ENCODE measurements around the gene MFAP3L. TPM values are rescaled to one million over a fixed set of nuclear protein-coding genes. Genes with fewer than 3 reads are reported as not detected.

MFAP3L gene
- total and polyA plus RNA-seq, 2 donors (not counting 3 experiments of a cell fraction or from before 2014, with no cell fraction given), result 0.22 to 0.23 TPM

GRCh38 chr4:169996379-169997240 is 29.6 kb downstream of the MFAP3L start:
- H3K79me2 ChIP-seq (ENCODE audit: control insufficient read depth, insufficient read depth, low read length), result no peaks in the 10 kb centered on the region
- no peaks in the 10 kb centered on the region for H3K9me1 ChIP-seq (replicated peaks; ENCODE audit: control insufficient read depth, extremely low read depth, insufficient read depth, low read length)
- H3K9ac ChIP-seq (replicated peaks; ENCODE audit: extremely low read depth, insufficient read depth, low read length), result no peak overlapping the region
- no peaks in the 10 kb centered on the region for H3K36me3 ChIP-seq (ENCODE audit: control insufficient read depth in 2 of 2, extremely low read depth in 1 of 2, insufficient read depth in 2 of 2, low read length in 2 of 2)
- intact Hi-C loops (cut with micrococcal nuclease) (no loop called here), dilution Hi-C loops (cut with MboI; ENCODE audit: extremely low pct_ligation_motif_present, low sequenced_read_pairs) (no loop called here)
- ChIA-PET POLR2A (no interaction called here), CTCF (no interaction called here)
- H2AFZ ChIP-seq (ENCODE audit: low read depth, low read length), result no peak overlapping the region
- H3K9me3 ChIP-seq (replicated peaks; ENCODE audit: control insufficient read depth, insufficient read depth, low read length), result no peaks in the 10 kb centered on the region
- no peak overlapping the region for H3K4me3 ChIP-seq (replicated peaks in 1 of 3; ENCODE audit: insufficient read depth in 1 of 3, low read depth in 1 of 3, low read length in 3 of 3)
- no peak for TF ChIP-seq CTCF (IDR thresholded peaks at IDR 0.05; ENCODE audit: extremely low read depth in 1 of 2, insufficient read depth in 1 of 2, low read depth in 1 of 2, low read length in 2 of 2)
- TF ChIP-seq POLR2AphosphoS5 (IDR thresholded peaks at IDR 0.05; ENCODE audit: insufficient read depth, low read depth, low read length), result no peak
- TF ChIP-seq MYC (IDR thresholded peaks at IDR 0.05; ENCODE audit: low read depth, low read length), result no peak
- TF ChIP-seq FOS (IDR thresholded peaks at IDR 0.05; ENCODE audit: borderline replicate concordance, insufficient read depth, low read length), result no peak
- H3K27ac ChIP-seq (ENCODE audit: insufficient read depth, low read depth, low read length), result no peak overlapping the region
- no peak for DNase-seq (ENCODE audit: low read depth, low spot score)
- no peaks in the 10 kb centered on the region for H3K27me3 ChIP-seq (ENCODE audit: control insufficient read depth in 2 of 2, insufficient read depth in 2 of 2, low read length in 2 of 2)
- FAIRE-seq, result no peak
- no peaks in the 10 kb centered on the region for H3K4me1 ChIP-seq (ENCODE audit: control insufficient read depth, extremely low read depth, insufficient read depth, low read length)
- H3K4me2 ChIP-seq (ENCODE audit: insufficient read depth, low read length), result no peak overlapping the region
- BruUV-seq (replicated peaks), result no TSS peak
- no peaks in the 10 kb centered on the region for H4K20me1 ChIP-seq (replicated peaks; ENCODE audit: control insufficient read depth, extremely low read depth, insufficient read depth, low read length)

GRCh38 chr4:169993531-169993930 is 32.7 kb downstream of the MFAP3L start:
- DNase-seq (ENCODE audit: low read depth, low spot score), result no peak
- Histone ChIP-seq H3K4me3 (replicated peaks in 1 of 3; ENCODE audit: insufficient read depth in 1 of 3, low read depth in 1 of 3, low read length in 3 of 3) (no peak overlapping the region), H3K4me2 (ENCODE audit: insufficient read depth, low read length) (no peak overlapping the region), H3K27me3 (ENCODE audit: control insufficient read depth in 2 of 2, insufficient read depth in 2 of 2, low read length in 2 of 2) (no peaks in the 10 kb centered on the region), H3K36me3 (ENCODE audit: control insufficient read depth in 2 of 2, extremely low read depth in 1 of 2, insufficient read depth in 2 of 2, low read length in 2 of 2) (no peaks in the 10 kb centered on the region), H3K27ac (ENCODE audit: insufficient read depth, low read depth, low read length) (no peak overlapping the region), H3K9ac (replicated peaks; ENCODE audit: extremely low read depth, insufficient read depth, low read length) (no peak overlapping the region), H3K4me1 (ENCODE audit: control insufficient read depth, extremely low read depth, insufficient read depth, low read length) (no peaks in the 10 kb centered on the region), H4K20me1 (replicated peaks; ENCODE audit: control insufficient read depth, extremely low read depth, insufficient read depth, low read length) (no peaks in the 10 kb centered on the region), H3K79me2 (ENCODE audit: control insufficient read depth, insufficient read depth, low read length) (no peaks in the 10 kb centered on the region), H2AFZ (ENCODE audit: low read depth, low read length) (no peak overlapping the region), H3K9me1 (replicated peaks; ENCODE audit: control insufficient read depth, extremely low read depth, insufficient read depth, low read length) (no peaks in the 10 kb centered on the region), H3K9me3 (replicated peaks; ENCODE audit: control insufficient read depth, insufficient read depth, low read length) (no peaks in the 10 kb centered on the region)
- dilution Hi-C loops (cut with MboI; ENCODE audit: extremely low pct_ligation_motif_present, low sequenced_read_pairs), result no loop called here
- FAIRE-seq, result no peak
- intact Hi-C loops (cut with micrococcal nuclease), result no loop called here
- ChIA-PET CTCF (no interaction called here), POLR2A (no interaction called here)
- TF ChIP-seq, protein P1, sequence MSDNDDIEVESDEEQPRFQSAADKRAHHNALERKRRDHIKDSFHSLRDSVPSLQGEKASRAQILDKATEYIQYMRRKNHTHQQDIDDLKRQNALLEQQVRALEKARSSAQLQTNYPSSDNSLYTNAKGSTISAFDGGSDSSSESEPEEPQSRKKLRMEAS (IDR thresholded peaks at IDR 0.05; ENCODE audit: insufficient read depth, insufficient read length), result no peak
- TF ChIP-seq POLR2AphosphoS5 (IDR thresholded peaks at IDR 0.05; ENCODE audit: insufficient read depth, low read depth, low read length) (no peak), POLR2A (IDR thresholded peaks at IDR 0.05; ENCODE audit: low read depth, low read length) (no peak), CTCF (IDR thresholded peaks at IDR 0.05; ENCODE audit: extremely low read depth in 1 of 2, insufficient read depth in 1 of 2, low read depth in 1 of 2, low read length in 2 of 2) (no peak), EZH2 (IDR thresholded peaks at IDR 0.05; ENCODE audit: borderline replicate concordance, low read depth, low read length, severe bottlenecking) (no peak), MYC (IDR thresholded peaks at IDR 0.05; ENCODE audit: low read depth, low read length) (no peak), FOS (IDR thresholded peaks at IDR 0.05; ENCODE audit: borderline replicate concordance, insufficient read depth, low read length) (no peak)
- BruUV-seq (replicated peaks), result no TSS peak

All from endothelial cell of umbilical vein (primary cell).